ENCODE results near the gene VPS51.
A peak's percentile ranks its signal among the peaks of the same experiment; 100 is the strongest.

VPS51 gene

GRCh38 chr11:65095974-65096806 is at the start of gene VPS51:
TSS of gene VPS51 (plus strand) at chr11:65096214. CDS start at chr11:65096251, 37 bp downstream.
- Histone ChIP-seq H3K27me3 (ENCODE audit: control insufficient read depth, insufficient read depth, low read length) (no peaks in the 10 kb centered on the region), H3K9ac (ENCODE audit: low read length) (peak within 1 kb of the TSS; percentile 83), H3K9me3 (ENCODE audit: control insufficient read depth, low read length) (no peaks in the 10 kb centered on the region), H3K4me1 (ENCODE audit: control insufficient read depth, insufficient read depth, low read length) (peaks cover 11% of the 10 kb centered on the region), H3K36me3 (ENCODE audit: control insufficient read depth, insufficient read depth, low read length) (no peaks in the 10 kb centered on the region), H3K4me3 (ENCODE audit: low read length) (peak within 1 kb of the TSS; percentile 63)

- Histone ChIP-seq H3K9me3 (ENCODE audit: control insufficient read depth, low read length) (no peaks in the 10 kb centered on the region), H3K27me3 (ENCODE audit: control insufficient read depth, insufficient read depth, low read length) (no peaks in the 10 kb centered on the region), H3K36me3 (ENCODE audit: control insufficient read depth, insufficient read depth, low read length) (peaks cover 6% of the 10 kb centered on the region), H3K4me1 (ENCODE audit: control insufficient read depth, insufficient read depth, low read length) (peaks cover 11% of the 10 kb centered on the region), H3K4me3 (ENCODE audit: low read length) (no peak overlapping the region), H3K9ac (ENCODE audit: low read length) (peak overlapping the region; percentile 45)
Observed at GRCh38 chr11:65047581-65048422, 48.2 kb upstream of the VPS51 start.

GRCh38 chr11:65051398-65051858 is 44.6 kb upstream of the VPS51 start:
- Histone ChIP-seq H3K4me1 (ENCODE audit: control insufficient read depth, insufficient read depth, low read length) (peaks cover 11% of the 10 kb centered on the region), H3K4me3 (ENCODE audit: low read length) (no peak overlapping the region), H3K36me3 (ENCODE audit: control insufficient read depth, insufficient read depth, low read length) (no peaks in the 10 kb centered on the region), H3K9ac (ENCODE audit: low read length) (no peak overlapping the region), H3K9me3 (ENCODE audit: control insufficient read depth, low read length) (no peaks in the 10 kb centered on the region), H3K27me3 (ENCODE audit: control insufficient read depth, insufficient read depth, low read length) (no peaks in the 10 kb centered on the region)

GRCh38 chr11:65053827-65054508 is 42.0 kb upstream of the VPS51 start:
- H3K9me3 ChIP-seq (ENCODE audit: control insufficient read depth, low read length): no peaks in the 10 kb centered on the region
- H3K4me1 ChIP-seq (ENCODE audit: control insufficient read depth, insufficient read depth, low read length): no peaks in the 10 kb centered on the region
- H3K9ac ChIP-seq (ENCODE audit: low read length): no peak overlapping the region
- H3K36me3 ChIP-seq (ENCODE audit: control insufficient read depth, insufficient read depth, low read length): no peaks in the 10 kb centered on the region
- H3K4me3 ChIP-seq (ENCODE audit: low read length): no peak overlapping the region
- H3K27me3 ChIP-seq (ENCODE audit: control insufficient read depth, insufficient read depth, low read length): peaks cover 3% of the 10 kb centered on the region

- no peaks in the 10 kb centered on the region for H3K9me3 ChIP-seq (ENCODE audit: control insufficient read depth, low read length)
- H3K9ac ChIP-seq (ENCODE audit: low read length): no peak overlapping the region
- no peaks in the 10 kb centered on the region for H3K4me1 ChIP-seq (ENCODE audit: control insufficient read depth, insufficient read depth, low read length)
- H3K4me3 ChIP-seq (ENCODE audit: low read length): no peak overlapping the region
- peaks cover 3% of the 10 kb centered on the region for H3K27me3 ChIP-seq (ENCODE audit: control insufficient read depth, insufficient read depth, low read length)
- no peaks in the 10 kb centered on the region for H3K36me3 ChIP-seq (ENCODE audit: control insufficient read depth, insufficient read depth, low read length)
Observed at GRCh38 chr11:65055538-65055937, 40.5 kb upstream of the VPS51 start.

GRCh38 chr11:65056999-65057398 is 39.0 kb upstream of the VPS51 start:
- H3K9ac ChIP-seq (ENCODE audit: low read length): no peak overlapping the region
- no peaks in the 10 kb centered on the region for H3K4me1 ChIP-seq (ENCODE audit: control insufficient read depth, insufficient read depth, low read length)
- no peaks in the 10 kb centered on the region for H3K9me3 ChIP-seq (ENCODE audit: control insufficient read depth, low read length)
- H3K4me3 ChIP-seq (ENCODE audit: low read length): no peak overlapping the region
- no peaks in the 10 kb centered on the region for H3K36me3 ChIP-seq (ENCODE audit: control insufficient read depth, insufficient read depth, low read length)
- H3K27me3 ChIP-seq (ENCODE audit: control insufficient read depth, insufficient read depth, low read length): peaks cover 3% of the 10 kb centered on the region

GRCh38 chr11:65057526-65057925 is 38.5 kb upstream of the VPS51 start:
- Histone ChIP-seq H3K9me3 (ENCODE audit: control insufficient read depth, low read length) (no peaks in the 10 kb centered on the region), H3K27me3 (ENCODE audit: control insufficient read depth, insufficient read depth, low read length) (peaks cover 3% of the 10 kb centered on the region), H3K4me3 (ENCODE audit: low read length) (no peak overlapping the region), H3K36me3 (ENCODE audit: control insufficient read depth, insufficient read depth, low read length) (no peaks in the 10 kb centered on the region), H3K9ac (ENCODE audit: low read length) (no peak overlapping the region), H3K4me1 (ENCODE audit: control insufficient read depth, insufficient read depth, low read length) (no peaks in the 10 kb centered on the region)

- H3K9ac ChIP-seq (ENCODE audit: low read length): no peak overlapping the region
- peaks cover 3% of the 10 kb centered on the region for H3K27me3 ChIP-seq (ENCODE audit: control insufficient read depth, insufficient read depth, low read length)
- H3K9me3 ChIP-seq (ENCODE audit: control insufficient read depth, low read length): no peaks in the 10 kb centered on the region
- no peaks in the 10 kb centered on the region for H3K4me1 ChIP-seq (ENCODE audit: control insufficient read depth, insufficient read depth, low read length)
- no peaks in the 10 kb centered on the region for H3K36me3 ChIP-seq (ENCODE audit: control insufficient read depth, insufficient read depth, low read length)
- H3K4me3 ChIP-seq (ENCODE audit: low read length): no peak overlapping the region
Observed at GRCh38 chr11:65058012-65058411, 38.0 kb upstream of the VPS51 start.

- Histone ChIP-seq H3K27me3 (ENCODE audit: control insufficient read depth, insufficient read depth, low read length) (peaks cover 3% of the 10 kb centered on the region), H3K9ac (ENCODE audit: low read length) (no peak within 1 kb of the TSS), H3K4me3 (ENCODE audit: low read length) (no peak within 1 kb of the TSS), H3K9me3 (ENCODE audit: control insufficient read depth, low read length) (no peaks in the 10 kb centered on the region), H3K36me3 (ENCODE audit: control insufficient read depth, insufficient read depth, low read length) (no peaks in the 10 kb centered on the region), H3K4me1 (ENCODE audit: control insufficient read depth, insufficient read depth, low read length) (no peaks in the 10 kb centered on the region)
Observed at GRCh38 chr11:65058419-65059054, 37.5 kb upstream of the VPS51 start, which contains the start of gene NAALADL1. TSS of gene NAALADL1 (minus strand) at chr11:65058553. CDS start at chr11:65058521, 32 bp downstream.

- Histone ChIP-seq H3K4me1 (ENCODE audit: control insufficient read depth, insufficient read depth, low read length) (no peaks in the 10 kb centered on the region), H3K4me3 (ENCODE audit: low read length) (no peak overlapping the region)
Observed at GRCh38 chr11:65059523-65059922, 36.5 kb upstream of the VPS51 start.

GRCh38 chr11:65059959-65060824 is 35.8 kb upstream of the VPS51 start:
- Histone ChIP-seq H3K9ac (ENCODE audit: low read length) (no peak overlapping the region), H3K4me3 (ENCODE audit: low read length) (no peak overlapping the region), H3K9me3 (ENCODE audit: control insufficient read depth, low read length) (no peaks in the 10 kb centered on the region), H3K36me3 (ENCODE audit: control insufficient read depth, insufficient read depth, low read length) (no peaks in the 10 kb centered on the region), H3K27me3 (ENCODE audit: control insufficient read depth, insufficient read depth, low read length) (peaks cover 3% of the 10 kb centered on the region), H3K4me1 (ENCODE audit: control insufficient read depth, insufficient read depth, low read length) (no peaks in the 10 kb centered on the region)

More at GRCh38 chr11:65059523-65059922, 36.5 kb upstream of the VPS51 start:
- H3K36me3 ChIP-seq (ENCODE audit: control insufficient read depth, insufficient read depth, low read length): no peaks in the 10 kb centered on the region
- H3K27me3 ChIP-seq (ENCODE audit: control insufficient read depth, insufficient read depth, low read length): peaks cover 3% of the 10 kb centered on the region
- no peaks in the 10 kb centered on the region for H3K9me3 ChIP-seq (ENCODE audit: control insufficient read depth, low read length)
- H3K9ac ChIP-seq (ENCODE audit: low read length): no peak overlapping the region
